HepG2 (cell line): ENCODE results near the gene DIPK1A. TPM values are rescaled to one million over a fixed set of nuclear protein-coding genes. Genes with fewer than 3 reads are reported as not detected.

Experiments
- ATAC-seq: fragments of 200-7000 bp; cut with Tn5 transposase; 3 replicates; pipeline ENCODE4 v1.9.1; 2020; ENCODE audit warnings: mild to moderate bottlenecking, moderate library complexity
- BruUV-seq: library from RNA; stranded (reverse); fragments of 400-500 nt; replicated peaks from 2 replicates; lab custom pipeline; 2021; lab: Mats Ljungman, UMichigan
- CTCF ChIA-PET: fragments of 300-600 bp; formaldehyde crosslinking; extraction: SDS; loops from one replicate; lab custom pipeline; 2021; ENCODE audit warnings: low total read pairs, inconsistent platforms, low intra/inter-chr PET ratio; lab: Yijun Ruan, JAX
- POLR2A ChIA-PET: fragments of 350-600 bp; sonication (Branson Sonifier 250); formaldehyde crosslinking; loops from one replicate; lab custom pipeline; 2020; ENCODE audit warnings: antibody characterized with exemption, inconsistent platforms; lab: Yijun Ruan, JAX
- DNase-seq: peaks from one replicate; pipeline ENCODE4 v3.0.0-alpha.2; 2015; ENCODE audit warnings: low spot score
- FAIRE-seq: peaks from 3 replicates; lab custom pipeline; 2011; peaks lifted over from hg19 to GRCh38; lab: Jason Lieb, UNC
- H2AFZ ChIP-seq: one replicate; pipeline ENCODE4 v1.6.1; 2011; ENCODE audit warnings: low read length, inconsistent platforms
- H3K27ac ChIP-seq: fragments of 300-600 bp; 3 replicates; pipeline ENCODE4 v1.8.0; 2011; ENCODE audit warnings: mixed run types, mild to moderate bottlenecking, mixed read lengths, low read length, inconsistent platforms; ENCODE audit not compliant: insufficient read depth; ENCODE audit errors: extremely low read length
- H3K27me3 ChIP-seq, 2 experiments: fragments of 200-600 bp in 1 of 2; 2 replicates in 1 of 2; 3 replicates in 1 of 2; pipeline versions ENCODE4 v1.6.0 to v1.8.0; 2011; ENCODE audit warnings: low read length in 2 of 2, mild to moderate bottlenecking in 2 of 2, moderate library complexity in 2 of 2, inconsistent platforms in 1 of 2; ENCODE audit not compliant: insufficient read depth in 2 of 2, control insufficient read depth in 1 of 2
- H3K36me3 ChIP-seq, 2 experiments: fragments of 200-600 bp in 1 of 2; replicated peaks in 1 of 2; 2 replicates in 1 of 2; 3 replicates in 1 of 2; pipeline versions ENCODE4 v1.5.1 to v1.8.0; 2011; ENCODE audit warnings: low read length in 2 of 2, inconsistent platforms in 1 of 2; ENCODE audit not compliant: insufficient read depth in 2 of 2, control insufficient read depth in 1 of 2
- H3K4me1 ChIP-seq: 2 replicates; pipeline ENCODE4 v1.5.1; 2012; ENCODE audit warnings: low read length, inconsistent platforms; ENCODE audit not compliant: insufficient read depth
- H3K4me2 ChIP-seq: 2 replicates; pipeline ENCODE4 v1.6.0; 2011; ENCODE audit warnings: low read depth, low read length, inconsistent platforms
- H3K4me3 ChIP-seq, 3 experiments: fragments of 200-600 bp in 1 of 3; sonication (generic), shearing (Covaris generic) in 1 of 3; replicated peaks in 1 of 3; 2 replicates each; pipeline ENCODE4 v1.5.1; 2011 to 2016; ENCODE audit warnings: low read length in 3 of 3, inconsistent platforms in 2 of 3, low read depth in 2 of 3, mild to moderate bottlenecking in 2 of 3, control low read depth in 1 of 3, mixed read lengths in 1 of 3; ENCODE audit not compliant: insufficient read depth in 1 of 3
- H3K79me2 ChIP-seq: one replicate; pipeline ENCODE4 v1.6.1; 2011; ENCODE audit warnings: low read length, inconsistent platforms; ENCODE audit not compliant: insufficient read depth
- H3K9ac ChIP-seq: 2 replicates; pipeline ENCODE4 v1.6.0; 2011; ENCODE audit warnings: mild to moderate bottlenecking, low read depth, low read length, inconsistent platforms; ENCODE audit not compliant: insufficient read depth
- H3K9me3 ChIP-seq: 2 replicates; pipeline ENCODE4 v1.5.1; 2012; ENCODE audit warnings: mild to moderate bottlenecking, low read length
- H4K20me1 ChIP-seq: 2 replicates; pipeline ENCODE4 v1.6.0; 2011; ENCODE audit warnings: inconsistent platforms, mild to moderate bottlenecking, low read length, moderate library complexity; ENCODE audit not compliant: insufficient read depth
- ARHGAP35 ChIP-seq: sonication (generic); formaldehyde crosslinking; IDR thresholded peaks from 2 replicates; pipeline ENCODE4 v1.9.0; 2022; ENCODE audit warnings: mild to moderate bottlenecking, inconsistent platforms, moderate library complexity, missing genetic modification reagents, borderline replicate concordance
- ATF7-NPFF ChIP-seq: sonication (generic); formaldehyde crosslinking; IDR thresholded peaks from 2 replicates; pipeline ENCODE4 v1.8.1; 2023; ENCODE audit warnings: mild to moderate bottlenecking, low read depth, missing genetic modification reagents, moderate library complexity
- BRD4 ChIP-seq: sonication (generic); formaldehyde crosslinking; IDR thresholded peaks from 2 replicates; pipeline ENCODE4 v1.4.0; 2020; ENCODE audit warnings: missing genetic modification reagents
- CBX2 ChIP-seq, 2 experiments: fragments of 200-600 bp in 1 of 2; sonication (generic); formaldehyde crosslinking in 1 of 2; IDR thresholded peaks; 2 replicates each; pipeline versions ENCODE4 v1.7.0 to v1.8.1; 2018 to 2022; ENCODE audit warnings: low read depth in 2 of 2, low read length in 1 of 2, mild to moderate bottlenecking in 1 of 2, missing genetic modification reagents in 1 of 2
- HNRNPK ChIP-seq: fragments of 200-400 bp; formaldehyde crosslinking; IDR thresholded peaks from 2 replicates; pipeline ENCODE4 v1.6.1; 2018; ENCODE audit warnings: low read length, low read depth, moderate library complexity, mild to moderate bottlenecking; ENCODE audit not compliant: poor library complexity, severe bottlenecking
- MBD4 ChIP-seq: IDR thresholded peaks from 2 replicates; pipeline ENCODE4 v1.6.1; 2012; ENCODE audit warnings: low read length, inconsistent platforms, borderline replicate concordance
- NR1H2 ChIP-seq: sonication (generic); formaldehyde crosslinking; IDR thresholded peaks from 2 replicates; pipeline ENCODE4 v1.8.1; 2022; ENCODE audit warnings: low read depth, missing genetic modification reagents, borderline replicate concordance
- PAX8 ChIP-seq: sonication (generic); formaldehyde crosslinking; IDR thresholded peaks from 2 replicates; pipeline ENCODE4 v1.8.0; 2022; ENCODE audit warnings: mild to moderate bottlenecking, missing genetic modification reagents, borderline replicate concordance
- PRPF4 ChIP-seq: fragments of 200-400 bp; formaldehyde crosslinking; IDR thresholded peaks from 2 replicates; pipeline ENCODE4 v1.6.1; 2016; ENCODE audit warnings: low read length, low read depth; ENCODE audit not compliant: poor library complexity, severe bottlenecking
- RELA ChIP-seq: sonication (generic); formaldehyde crosslinking; IDR thresholded peaks from 2 replicates; pipeline ENCODE4 v1.4.0; 2020; ENCODE audit warnings: missing genetic modification reagents
- ZNF124 ChIP-seq: sonication (generic); formaldehyde crosslinking; IDR thresholded peaks from 2 replicates; pipeline ENCODE4 v1.4.0; 2020; ENCODE audit warnings: missing genetic modification reagents
- ZNF136 ChIP-seq: sonication (generic); formaldehyde crosslinking; IDR thresholded peaks from 2 replicates; pipeline ENCODE4 v1.8.1; 2022; ENCODE audit warnings: low read depth, mild to moderate bottlenecking, moderate library complexity, missing genetic modification reagents
- ZNF7 ChIP-seq: IDR thresholded peaks from 2 replicates; pipeline ENCODE4 v1.6.1; 2016; ENCODE audit warnings: missing biosample characterization, missing genetic modification reagents
- ZNF777 ChIP-seq: sonication (generic); formaldehyde crosslinking; IDR thresholded peaks from 2 replicates; pipeline ENCODE4 v1.4.0; 2020; ENCODE audit warnings: missing genetic modification reagents
- WGBS: methylation state at CpG from one replicate; pipeline ENCODE4 v1.1.6; 2017; ENCODE audit warnings: low lambda C conversion rate; 5-methylcytosine and 5-hydroxymethylcytosine counted together
- in situ Hi-C: cut with HindIII; loops from 2 replicates; pipeline ENCODE4 v1.10.0; 2017; ENCODE audit warnings: low pct_unique_long_range_greater_than_20kb; ENCODE audit not compliant: extremely low pct_ligation_motif_present
- intact Hi-C: fragments of 100-400 bp; cut with micrococcal nuclease; formaldehyde crosslinking; loops from one replicate; pipeline ENCODE4 v1.10.0; 2022; ENCODE audit not compliant: unreplicated experiment
- polyA plus RNA-seq, 8 experiments: library from polyadenylated mRNA; depleted of rRNA in 3 of 8; stranded (reverse) in 7 of 8; unstranded in 1 of 8; fragments of >200 nt; fragmentation: Illumina TruSeq in 4 of 8; extraction: Trizol in 4 of 8; gene quantifications; 2 replicates each; pipeline versions ENCODE4 v1.2.1 to v1.2.3, GENCODE V29; 2011 to 2016; ENCODE audit warnings: low read depth in 4 of 8, missing spikeins in 1 of 8, mixed read lengths in 1 of 8; ENCODE audit not compliant: insufficient read depth in 1 of 8
- total RNA-seq, 5 experiments: library from RNA; depleted of rRNA; stranded (reverse); fragments of >200 nt; fragmentation: Illumina TruSeq; extraction: Trizol; gene quantifications; 2 replicates each; pipeline ENCODE4 v1.2.3, GENCODE V29; 2016; ENCODE audit warnings: low read depth in 1 of 5
- TF ChIP-seq, protein P1 (sequence below): sonication (generic); formaldehyde crosslinking; IDR thresholded peaks from 2 replicates; pipeline ENCODE4 v1.8.0; 2022; ENCODE audit warnings: mild to moderate bottlenecking, missing genetic modification reagents, moderate library complexity
- TF ChIP-seq, protein P2 (sequence below): sonication (generic); formaldehyde crosslinking; conservative IDR thresholded peaks from 2 replicates; pipeline ENCODE4 v1.4.0; 2020; ENCODE audit warnings: mild to moderate bottlenecking, missing genetic modification reagents, moderate library complexity

The DIPK1A gene
- total and polyA plus RNA-seq, 2 of the 13 experiments (the other 11 are each of a cell fraction or from before 2014, with no cell fraction given) = 8.4 TPM

DNA sequence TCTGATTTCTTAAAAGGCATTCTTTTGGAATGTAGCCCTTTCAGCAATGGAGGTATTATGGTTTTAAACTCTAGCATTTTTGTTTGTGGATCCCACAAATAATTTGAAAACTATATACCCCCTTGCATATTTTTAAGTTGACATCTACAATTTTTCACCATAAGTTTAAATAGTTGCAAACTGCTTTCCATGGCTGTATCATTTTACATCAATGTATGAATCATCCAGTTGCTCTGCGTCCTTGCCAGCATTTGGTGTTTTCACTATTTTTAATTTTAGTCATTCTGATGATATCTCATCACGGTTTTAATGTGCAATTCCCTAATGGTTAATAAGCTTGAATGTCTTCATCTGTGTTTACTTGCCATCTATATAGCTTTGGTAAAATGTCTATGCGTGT is 20.7 kb downstream of the DIPK1A start:
- WGBS = 98% methylated on average over 3 of the region's 3 CpGs
- CTCF ChIA-PET = no interaction called here
- H3K4me1 ChIP-seq = peaks cover 44% of the 10 kb centered on the region
- DNase-seq (no peak), ATAC-seq (no peak), FAIRE-seq (no peak)
- no peaks in the 10 kb centered on the region for H3K27me3 ChIP-seq
- intact Hi-C loops = no loop called here
- H3K27ac ChIP-seq = no peak overlapping the region
- no peak overlapping the region for H3K4me3 ChIP-seq
- H3K4me2 ChIP-seq = no peak overlapping the region
- no peak overlapping the region for H2AFZ ChIP-seq
- TF ChIP-seq NR1H2 (CRISPR knock-in tag) = no peak
- no peak for TF ChIP-seq ZNF777
- TF ChIP-seq, protein P1, sequence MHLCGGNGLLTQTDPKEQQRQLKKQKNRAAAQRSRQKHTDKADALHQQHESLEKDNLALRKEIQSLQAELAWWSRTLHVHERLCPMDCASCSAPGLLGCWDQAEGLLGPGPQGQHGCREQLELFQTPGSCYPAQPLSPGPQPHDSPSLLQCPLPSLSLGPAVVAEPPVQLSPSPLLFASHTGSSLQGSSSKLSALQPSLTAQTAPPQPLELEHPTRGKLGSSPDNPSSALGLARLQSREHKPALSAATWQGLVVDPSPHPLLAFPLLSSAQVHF (CRISPR knock-in tag) = no peak
- TF ChIP-seq ZNF7 (CRISPR knock-in tag) = 0 out of 2 replicates have a peak, but pooled peaks have one; percentile 45
- no peak for TF ChIP-seq CBX2 (IDR thresholded peaks at IDR 0.05; ENCODE audit: low read depth, low read length)
- TF ChIP-seq CBX2 (CRISPR knock-in tag; IDR thresholded peaks at IDR 0.05; ENCODE audit: low read depth) = no peak
- no peak overlapping the region for H3K9ac ChIP-seq
- BruUV-seq = no TSS peak
- no peaks in the 10 kb centered on the region for H3K9me3 ChIP-seq
- H3K36me3 ChIP-seq = no peaks in the 10 kb centered on the region
- in situ Hi-C loops = no loop called here
- peaks cover 14% of the 10 kb centered on the region for H3K79me2 ChIP-seq
- no peaks in the 10 kb centered on the region for H4K20me1 ChIP-seq
- POLR2A ChIA-PET = interaction anchor here (1.1 kb wide), 1 partner anchor 10 kb away, joined by 3 read pairs; no protein-coding TSS in a partner anchor

DNA sequence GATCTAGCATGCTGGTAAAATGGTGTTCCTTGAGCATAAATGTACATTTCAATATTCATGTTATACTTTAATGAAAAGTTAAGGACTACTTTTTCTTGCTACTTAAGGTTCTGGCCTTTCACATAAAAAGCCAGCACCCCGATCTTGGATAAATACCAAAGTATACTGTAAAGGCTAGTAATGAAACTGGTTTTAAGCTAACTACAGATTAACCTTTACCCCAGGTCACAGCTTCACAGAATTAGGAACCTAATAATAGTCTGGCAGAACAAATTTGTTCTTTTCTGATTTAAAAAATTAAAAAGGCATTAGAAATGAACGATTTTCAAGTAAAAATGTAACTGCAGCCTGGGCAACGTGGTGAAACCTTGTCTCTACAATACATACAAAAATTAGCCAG is 23.5 kb downstream of the DIPK1A start:
- intact Hi-C loops (no loop called here), in situ Hi-C loops (no loop called here)
- Histone ChIP-seq H2AFZ (no peak overlapping the region), H3K36me3 (no peaks in the 10 kb centered on the region), H3K27me3 (no peaks in the 10 kb centered on the region), H3K4me2 (no peak overlapping the region), H3K4me3 (no peak overlapping the region), H3K9me3 (no peaks in the 10 kb centered on the region), H3K9ac (no peak overlapping the region), H4K20me1 (no peaks in the 10 kb centered on the region), H3K4me1 (peaks cover 33% of the 10 kb centered on the region), H3K27ac (no peak overlapping the region), H3K79me2 (peaks cover 9% of the 10 kb centered on the region)
- POLR2A ChIA-PET = no interaction called here
- FAIRE-seq (no peak), ATAC-seq (no peak), DNase-seq (no peak)
- WGBS = 88% methylated on average over 3 of the region's 3 CpGs
- BruUV-seq = no TSS peak
- CTCF ChIA-PET = no interaction called here
- TF ChIP-seq, protein P2, sequence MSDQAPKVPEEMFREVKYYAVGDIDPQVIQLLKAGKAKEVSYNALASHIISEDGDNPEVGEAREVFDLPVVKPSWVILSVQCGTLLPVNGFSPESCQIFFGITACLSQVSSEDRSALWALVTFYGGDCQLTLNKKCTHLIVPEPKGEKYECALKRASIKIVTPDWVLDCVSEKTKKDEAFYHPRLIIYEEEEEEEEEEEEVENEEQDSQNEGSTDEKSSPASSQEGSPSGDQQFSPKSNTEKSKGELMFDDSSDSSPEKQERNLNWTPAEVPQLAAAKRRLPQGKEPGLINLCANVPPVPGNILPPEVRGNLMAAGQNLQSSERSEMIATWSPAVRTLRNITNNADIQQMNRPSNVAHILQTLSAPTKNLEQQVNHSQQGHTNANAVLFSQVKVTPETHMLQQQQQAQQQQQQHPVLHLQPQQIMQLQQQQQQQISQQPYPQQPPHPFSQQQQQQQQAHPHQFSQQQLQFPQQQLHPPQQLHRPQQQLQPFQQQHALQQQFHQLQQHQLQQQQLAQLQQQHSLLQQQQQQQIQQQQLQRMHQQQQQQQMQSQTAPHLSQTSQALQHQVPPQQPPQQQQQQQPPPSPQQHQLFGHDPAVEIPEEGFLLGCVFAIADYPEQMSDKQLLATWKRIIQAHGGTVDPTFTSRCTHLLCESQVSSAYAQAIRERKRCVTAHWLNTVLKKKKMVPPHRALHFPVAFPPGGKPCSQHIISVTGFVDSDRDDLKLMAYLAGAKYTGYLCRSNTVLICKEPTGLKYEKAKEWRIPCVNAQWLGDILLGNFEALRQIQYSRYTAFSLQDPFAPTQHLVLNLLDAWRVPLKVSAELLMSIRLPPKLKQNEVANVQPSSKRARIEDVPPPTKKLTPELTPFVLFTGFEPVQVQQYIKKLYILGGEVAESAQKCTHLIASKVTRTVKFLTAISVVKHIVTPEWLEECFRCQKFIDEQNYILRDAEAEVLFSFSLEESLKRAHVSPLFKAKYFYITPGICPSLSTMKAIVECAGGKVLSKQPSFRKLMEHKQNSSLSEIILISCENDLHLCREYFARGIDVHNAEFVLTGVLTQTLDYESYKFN (CRISPR knock-in tag) = no peak
- TF ChIP-seq HNRNPK = no peak
- no peak for TF ChIP-seq ARHGAP35 (CRISPR knock-in tag)
- no peak for TF ChIP-seq RELA
- no peak for TF ChIP-seq ATF7-NPFF (CRISPR knock-in tag)
- TF ChIP-seq BRD4 (CRISPR knock-in tag) = no peak
- TF ChIP-seq ZNF124 (CRISPR knock-in tag) = no peak
- TF ChIP-seq PRPF4 = no peak
- no peak for TF ChIP-seq ZNF136 (CRISPR knock-in tag)
- TF ChIP-seq PAX8 = no peak
- no peak for TF ChIP-seq MBD4
